OCI-LY7 (cell line): ENCODE data around the gene GMEB1.
"Not testable (repeated sequence)": the region's sequence is repeated elsewhere in the genome, so short reads cannot be mapped to it uniquely, and the experiment has no call there.

Experiments used
- CTCF ChIP-seq: fragments of 200-600 bp; sonication (generic); conservative IDR thresholded peaks from 2 replicates; pipeline ENCODE4 v1.5.1; 2014; ENCODE audit warnings: mild to moderate bottlenecking, antibody characterized with exemption, low read length, moderate library complexity, mixed read lengths
- EZH2phosphoT487 ChIP-seq: fragments of 200-600 bp; sonication (generic); IDR thresholded peaks from 2 replicates; pipeline ENCODE4 v1.6.1; 2018; ENCODE audit warnings: low read depth, borderline replicate concordance, mild to moderate bottlenecking, mixed run types, antibody characterized with exemption, low read length, moderate library complexity, mixed read lengths

- TF ChIP-seq CTCF, EZH2phosphoT487: not testable (repeated sequence)
Measured at GRCh38 chr1:28653063-28653462, 15.5 kb upstream of the GMEB1 start.
